Measurements from ENCODE around the gene COL25A1.

GRCh38 chr4:108831291-108831690, 471.2 kb downstream of the COL25A1 start:
- no peak for TF ChIP-seq CTCF (conservative IDR thresholded peaks at IDR 0.05)
- TF ChIP-seq ZFX (IDR thresholded peaks at IDR 0.05), result no peak
